T1000 (cell line): ENCODE results near the gene OPCML.

Experiments used
- DNase-seq: peaks from one replicate; lab custom pipeline; 2025; ENCODE audit warnings: mixed read lengths; lab: John Stamatoyannopoulos, UW

OPCML gene

GRCh38 chr11:133175103-133175502 is 357.2 kb downstream of the OPCML start:
- DNase-seq, result no peak

DNA sequence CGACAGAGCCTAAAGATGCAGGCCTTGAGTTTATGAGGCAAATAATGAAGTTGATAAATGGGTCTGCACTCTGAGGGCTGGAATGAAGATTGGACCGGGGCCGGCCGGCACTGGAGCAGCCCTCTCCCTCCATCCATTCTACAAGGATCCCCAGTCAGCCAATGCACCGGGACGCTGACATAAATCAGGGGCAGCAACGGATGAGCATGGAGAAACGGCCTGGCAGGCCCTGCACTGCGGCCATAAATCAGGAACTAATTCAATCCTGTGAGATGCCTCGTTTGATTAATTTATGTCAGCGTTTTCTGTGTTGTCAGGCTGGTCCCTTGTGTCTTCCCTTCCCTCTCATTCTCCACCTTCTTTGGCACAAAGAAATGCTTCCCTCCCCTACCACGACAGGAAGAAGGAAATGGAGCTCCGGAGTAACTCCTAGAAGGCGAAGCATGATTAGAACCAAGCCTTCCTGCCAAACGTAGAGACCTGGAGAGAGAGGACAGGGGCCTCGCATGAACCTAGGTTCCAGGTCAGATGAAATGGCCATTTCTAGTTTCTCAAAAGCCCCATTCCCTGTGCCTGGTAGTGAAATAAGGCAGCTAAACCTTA is 358.4 kb downstream of the OPCML start:
- no peak for DNase-seq

GRCh38 chr11:133172349-133172748 is 360.0 kb downstream of the OPCML start:
- no peak for DNase-seq

DNA sequence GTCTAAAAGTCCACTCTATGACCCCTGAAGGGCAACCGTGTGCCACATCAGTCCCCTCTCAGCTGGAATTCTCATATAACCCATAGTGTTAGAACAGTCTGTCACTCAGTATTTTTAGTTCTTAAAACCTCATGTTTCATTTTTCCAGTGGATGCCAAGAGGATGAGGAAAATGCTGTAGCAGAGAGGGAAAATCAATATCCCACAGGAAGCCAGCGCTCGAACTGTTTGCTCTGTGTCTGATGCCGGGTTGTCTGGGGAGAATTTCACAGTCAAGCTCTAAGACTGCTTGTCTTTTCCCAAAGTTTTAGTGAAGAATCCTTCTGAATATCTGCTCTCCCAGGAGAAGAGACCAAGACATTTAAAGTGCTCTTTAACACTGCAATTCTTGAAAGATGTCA is 360.9 kb downstream of the OPCML start:
- DNase-seq, result no peak

GRCh38 chr11:133168016-133168415 is 364.3 kb downstream of the OPCML start:
- no peak for DNase-seq

DNA sequence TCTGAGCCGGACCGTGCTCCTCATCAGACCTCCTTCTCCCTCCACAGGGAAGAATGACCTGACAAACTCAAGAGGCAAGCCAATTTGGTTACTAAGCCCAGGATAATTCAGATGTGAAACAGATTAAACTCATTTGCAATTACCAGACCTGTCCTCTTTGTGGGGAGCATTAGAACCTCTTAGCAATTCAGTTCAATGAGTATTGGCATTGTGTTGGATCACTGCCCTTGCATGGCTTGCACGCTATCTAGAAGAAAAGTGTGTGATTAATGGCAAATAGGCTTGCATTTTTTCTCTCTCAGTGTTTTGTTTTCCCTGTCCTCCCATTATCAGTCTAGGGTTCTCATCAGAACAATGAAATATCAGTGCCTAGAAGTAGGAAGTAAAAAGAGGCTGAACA is 365.6 kb downstream of the OPCML start:
- DNase-seq, result no peak

DNA sequence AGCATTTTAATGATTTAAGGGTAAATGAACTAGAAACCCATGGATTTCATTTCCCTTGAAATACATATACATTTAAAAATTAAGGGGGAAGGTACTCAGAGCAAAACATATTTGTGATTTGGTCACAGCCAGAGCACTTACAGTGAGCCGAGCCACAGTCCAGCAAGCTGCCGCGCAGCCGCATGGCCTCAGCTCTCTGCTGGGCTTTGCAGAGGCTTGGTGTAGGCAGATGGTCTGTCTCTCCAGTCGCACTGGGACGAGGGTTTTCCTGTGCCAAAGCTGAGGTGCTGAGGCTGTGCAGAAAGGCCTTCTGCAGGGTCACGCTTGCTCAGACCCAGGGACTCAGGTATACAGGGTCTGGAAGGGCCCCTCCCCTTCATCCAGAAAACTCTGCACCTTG is 367.3 kb downstream of the OPCML start:
- no peak for DNase-seq

GRCh38 chr11:133163463-133164419 is 368.6 kb downstream of the OPCML start:
- DNase-seq, result no peak

DNA sequence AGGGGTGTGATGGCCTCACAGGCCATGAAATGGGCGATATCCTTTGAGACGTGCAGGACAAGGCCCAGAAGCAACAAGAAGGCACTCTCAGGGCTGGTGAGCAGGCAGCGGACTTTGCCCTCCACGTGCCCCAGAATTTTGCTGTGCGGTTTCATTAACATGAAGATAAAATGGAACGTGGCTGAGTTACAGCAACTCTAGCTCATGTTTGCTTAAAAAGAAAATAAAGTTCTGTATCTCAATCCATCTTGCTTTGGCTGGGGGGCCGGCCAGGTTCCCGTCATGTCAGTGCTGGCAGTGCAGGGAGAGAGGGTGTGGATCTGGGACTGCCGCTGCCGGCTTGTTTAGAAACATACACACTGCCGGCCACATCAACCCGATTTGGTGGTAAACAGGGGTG is 370.1 kb downstream of the OPCML start:
- no peak for DNase-seq

GRCh38 chr11:133160754-133161153 is 371.5 kb downstream of the OPCML start:
- DNase-seq, result no peak

DNA sequence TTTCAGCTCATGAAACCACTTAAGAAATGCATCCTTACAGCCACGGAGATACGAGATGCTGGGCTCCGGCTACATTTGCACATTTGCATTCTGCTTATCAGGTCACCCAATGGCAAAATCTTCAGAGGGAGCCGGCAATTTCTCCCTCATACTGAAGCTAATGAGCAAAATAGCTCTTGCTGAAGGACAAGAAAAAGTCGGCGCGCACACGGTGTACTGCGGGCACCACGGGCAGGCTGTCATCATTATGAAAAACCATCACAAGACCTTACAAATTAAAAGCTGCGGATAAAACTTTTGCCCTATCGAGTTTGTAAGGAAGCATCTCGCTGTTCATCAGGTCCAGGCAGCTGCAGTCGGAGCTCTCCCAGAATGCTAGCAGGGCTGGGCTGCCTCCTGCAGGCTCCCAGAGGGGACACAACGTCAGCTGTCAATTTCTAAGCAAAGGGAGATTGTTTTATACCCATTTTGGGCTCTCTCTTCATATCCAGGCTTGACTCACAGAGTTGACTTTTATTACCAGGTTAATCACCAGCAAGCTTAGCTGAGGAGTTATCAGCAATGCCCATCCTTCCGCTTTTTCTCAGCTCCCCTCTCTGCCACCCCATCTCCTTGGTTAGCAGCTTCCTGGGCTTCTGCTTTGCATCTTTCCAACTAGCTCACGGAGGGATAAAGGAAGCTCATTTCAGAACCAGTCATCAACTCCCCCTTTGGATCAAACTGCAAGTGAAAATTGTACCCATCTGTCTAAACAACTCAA is 375.1 kb downstream of the OPCML start:
- no peak for DNase-seq

DNA sequence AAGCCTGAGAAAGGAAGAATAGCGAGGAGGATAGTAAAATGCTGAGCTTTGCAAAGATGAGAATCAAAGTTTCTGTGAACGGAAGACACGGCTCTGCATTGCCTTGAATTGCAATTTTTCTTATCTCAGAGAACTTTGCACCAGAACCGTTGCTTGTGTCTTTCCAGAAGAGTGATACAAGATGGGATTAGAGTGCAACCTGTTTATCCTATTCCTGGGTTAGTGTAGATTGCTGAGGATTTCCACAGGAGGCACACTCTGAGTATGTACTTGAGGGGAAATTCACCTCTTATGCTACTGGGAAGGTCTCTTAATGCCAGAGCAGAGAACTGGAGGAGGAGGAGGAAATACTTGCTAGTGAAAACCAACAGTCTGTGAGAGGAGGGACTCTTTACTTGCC is 377.5 kb downstream of the OPCML start:
- DNase-seq, result no peak

DNA sequence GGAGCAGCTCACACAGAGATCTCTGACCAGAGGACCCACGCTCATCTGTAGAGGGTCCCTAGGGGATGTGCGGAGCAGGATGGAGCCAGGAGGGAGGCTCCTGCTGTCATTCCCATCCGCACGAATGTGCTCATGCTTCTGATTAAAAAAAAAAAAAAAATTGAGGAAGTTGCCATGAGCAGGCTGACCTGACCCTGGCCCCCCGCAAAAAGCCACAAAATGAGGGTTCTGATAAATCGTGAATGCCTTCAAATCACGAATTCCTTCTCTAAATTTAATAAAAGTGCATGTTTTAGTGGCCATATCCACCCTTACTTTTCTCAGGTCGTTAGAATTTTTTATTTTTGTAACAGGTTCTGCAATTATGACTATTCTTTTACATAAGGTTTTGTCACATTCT is 378.2 kb downstream of the OPCML start:
- no peak for DNase-seq

DNA sequence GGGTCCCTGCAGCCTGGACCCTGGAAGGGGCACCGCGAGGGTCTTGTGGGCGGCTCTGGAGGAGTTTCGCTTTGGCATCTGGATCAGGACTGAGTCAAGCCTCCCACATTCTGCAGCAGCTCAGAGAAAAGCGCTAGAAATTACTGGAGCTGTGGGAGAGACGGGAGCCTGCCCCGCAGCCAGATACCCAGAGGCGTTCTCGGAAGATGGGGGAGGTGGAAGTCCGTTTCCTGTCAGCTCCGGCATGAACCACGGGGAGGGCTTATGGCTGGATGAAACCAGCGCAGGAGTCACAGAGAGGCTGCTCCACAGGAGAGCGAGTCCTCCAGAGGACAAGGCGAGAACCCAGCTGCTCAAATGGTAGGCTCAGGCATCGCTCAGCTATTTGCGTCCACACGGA is 379.3 kb downstream of the OPCML start:
- no peak for DNase-seq

GRCh38 chr11:133149698-133150097 is 382.6 kb downstream of the OPCML start:
- DNase-seq, result no peak

DNA sequence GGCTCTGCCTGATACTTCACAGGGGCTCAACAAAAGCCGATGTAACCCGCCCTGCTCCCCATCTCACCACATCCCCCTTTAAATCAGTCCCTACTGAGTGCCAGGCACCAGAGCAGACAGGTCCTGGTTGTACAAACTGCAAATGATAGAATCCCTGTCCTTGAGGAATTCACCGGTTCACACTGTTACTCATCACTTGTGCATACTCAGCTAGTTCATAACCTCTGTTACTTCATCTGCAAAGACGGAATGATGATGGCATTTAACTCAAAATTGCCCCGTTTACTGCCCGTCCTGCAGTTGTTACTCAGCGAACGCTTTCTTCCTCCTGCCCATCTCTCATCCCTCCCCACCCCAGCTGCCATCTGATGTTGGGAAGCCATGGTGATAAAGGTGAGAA is 384.7 kb downstream of the OPCML start:
- no peak for DNase-seq

DNA sequence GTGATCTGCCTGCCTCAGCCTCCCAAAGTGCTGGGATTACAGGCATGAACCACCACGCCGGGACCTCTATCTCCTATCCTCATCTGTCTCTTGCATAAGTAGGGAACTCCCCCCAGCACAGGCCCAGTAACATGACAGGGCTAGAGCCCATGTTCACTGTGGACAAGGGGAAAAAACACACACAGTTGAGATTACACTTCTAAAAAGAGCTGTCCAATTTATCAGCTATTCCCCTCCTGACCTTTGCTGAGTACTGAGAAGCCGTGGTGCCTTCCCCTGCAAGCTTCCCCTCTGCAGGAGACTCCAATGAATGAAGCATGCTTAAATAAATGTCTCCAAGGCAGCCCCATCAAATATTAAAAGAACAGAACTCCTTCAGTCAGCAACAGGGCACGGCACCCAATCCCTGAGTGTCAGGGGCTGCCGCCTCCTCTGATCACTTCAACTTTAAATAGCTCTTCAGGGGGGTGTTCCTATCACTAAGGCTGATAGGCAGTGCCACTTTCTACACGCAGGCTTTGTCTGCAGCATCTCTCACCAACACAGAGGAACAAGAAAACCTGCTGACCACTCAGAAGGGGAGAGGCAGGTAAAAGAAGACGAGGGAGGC is 385.5 kb downstream of the OPCML start:
- DNase-seq, result no peak

- DNase-seq, result no peak
Observed at GRCh38 chr11:133137939-133138338, 394.4 kb downstream of the OPCML start.

- no peak for DNase-seq
Observed at GRCh38 chr11:133137270-133137669, 395.0 kb downstream of the OPCML start.

DNA sequence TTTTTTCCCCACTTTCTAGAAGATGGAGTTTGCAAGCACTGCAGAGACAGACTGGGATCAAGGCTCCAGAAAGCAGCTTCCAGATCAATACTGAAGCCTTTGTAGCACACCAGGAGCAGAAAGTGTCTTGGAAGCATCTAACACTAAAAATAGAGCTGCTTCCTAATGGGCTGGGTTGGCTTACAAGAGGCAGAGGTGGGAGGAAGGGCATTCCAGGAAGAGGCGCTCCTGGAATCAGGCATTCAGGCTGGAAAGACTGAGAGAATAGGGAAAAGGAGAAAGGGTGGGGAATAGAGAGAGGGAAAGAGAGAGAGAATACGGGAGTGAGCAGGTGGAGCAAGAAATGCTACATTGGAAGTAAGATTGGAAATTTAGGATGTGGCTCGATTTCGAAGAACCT is 395.9 kb downstream of the OPCML start:
- no peak for DNase-seq

DNA sequence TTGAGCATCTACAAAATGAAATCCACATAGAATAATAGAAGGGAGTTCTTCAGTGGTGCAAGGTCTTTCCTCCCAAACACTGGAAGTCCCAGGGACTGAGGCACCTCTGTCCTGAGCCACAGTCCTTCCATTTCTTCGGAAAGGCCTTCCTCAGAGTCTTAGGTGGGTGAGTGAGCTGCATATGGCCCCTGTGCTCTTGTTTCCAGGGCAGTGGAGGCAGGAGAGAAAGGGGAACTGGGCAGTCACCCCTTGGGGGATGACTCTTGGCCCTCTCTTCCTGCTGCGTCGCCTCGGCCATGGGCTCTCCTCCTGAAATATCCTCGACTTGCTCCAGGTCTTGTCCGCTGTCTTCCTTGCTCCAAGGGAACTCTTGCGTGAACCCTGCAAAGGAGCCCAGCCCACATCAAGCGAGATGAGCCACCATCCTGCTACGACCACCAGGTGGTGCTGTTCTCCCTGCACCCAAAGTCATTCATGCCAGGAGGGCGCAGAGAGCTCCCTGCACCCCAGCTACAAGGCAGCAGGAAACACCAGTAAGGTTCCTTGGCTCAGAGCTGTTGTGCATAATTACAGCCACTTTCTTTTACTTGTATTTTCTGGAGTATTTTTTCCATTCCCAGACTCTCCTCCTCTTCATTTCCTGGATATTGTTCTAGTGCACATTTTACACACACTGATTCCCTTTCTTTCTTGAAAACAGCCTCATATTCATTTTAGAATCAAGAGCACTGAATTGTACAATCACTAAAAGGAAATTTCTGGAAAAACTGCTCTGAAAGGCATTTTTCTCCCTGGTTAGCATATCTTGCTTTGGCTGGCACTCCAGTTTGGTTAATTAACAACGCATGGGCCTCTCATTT is 397.8 kb downstream of the OPCML start:
- DNase-seq, result no peak
